ENCODE results near the gene C6orf89. TPM values are rescaled to one million over a fixed set of nuclear protein-coding genes. Genes with fewer than 3 reads are reported as not detected.
"Not testable (repeated sequence)": the region's sequence is repeated elsewhere in the genome, so short reads cannot be mapped to it uniquely, and the experiment has no call there.

The C6orf89 gene
- total RNA-seq, 8 experiments from 2014 or later, result 22.2 to 55.6 (median 34.5) TPM

- in situ Hi-C loops (cut with MboI; ENCODE audit: low pct_unique_long_range_greater_than_20kb in 2 of 9, low sequenced_read_pairs in 9 of 9, unreplicated experiment in 9 of 9), result loop anchor here in 2 of 9 experiments (25.0 kb wide), 1 partner anchor 262 kb away; no protein-coding TSS in a partner anchor
- Histone ChIP-seq H3K4me1 (replicated peaks in 1 of 2) (peaks cover 8 to 14% of the 10 kb centered on the region in 2 donors), H3K4me3 (peak overlapping the region; percentile 76 to 99 (median 89)), H3K27ac (peak overlapping the region; percentile 97)
- 0 to 14% (median 6%) methylated on average over 2 to 9 of the region's 11 CpGs for WGBS, 10 experiments
- no peak for ATAC-seq (replicated peaks in 6 of 8)
Measured at GRCh38 chr6:36873612-36874442, 11.9 kb upstream of the C6orf89 start.

DNA sequence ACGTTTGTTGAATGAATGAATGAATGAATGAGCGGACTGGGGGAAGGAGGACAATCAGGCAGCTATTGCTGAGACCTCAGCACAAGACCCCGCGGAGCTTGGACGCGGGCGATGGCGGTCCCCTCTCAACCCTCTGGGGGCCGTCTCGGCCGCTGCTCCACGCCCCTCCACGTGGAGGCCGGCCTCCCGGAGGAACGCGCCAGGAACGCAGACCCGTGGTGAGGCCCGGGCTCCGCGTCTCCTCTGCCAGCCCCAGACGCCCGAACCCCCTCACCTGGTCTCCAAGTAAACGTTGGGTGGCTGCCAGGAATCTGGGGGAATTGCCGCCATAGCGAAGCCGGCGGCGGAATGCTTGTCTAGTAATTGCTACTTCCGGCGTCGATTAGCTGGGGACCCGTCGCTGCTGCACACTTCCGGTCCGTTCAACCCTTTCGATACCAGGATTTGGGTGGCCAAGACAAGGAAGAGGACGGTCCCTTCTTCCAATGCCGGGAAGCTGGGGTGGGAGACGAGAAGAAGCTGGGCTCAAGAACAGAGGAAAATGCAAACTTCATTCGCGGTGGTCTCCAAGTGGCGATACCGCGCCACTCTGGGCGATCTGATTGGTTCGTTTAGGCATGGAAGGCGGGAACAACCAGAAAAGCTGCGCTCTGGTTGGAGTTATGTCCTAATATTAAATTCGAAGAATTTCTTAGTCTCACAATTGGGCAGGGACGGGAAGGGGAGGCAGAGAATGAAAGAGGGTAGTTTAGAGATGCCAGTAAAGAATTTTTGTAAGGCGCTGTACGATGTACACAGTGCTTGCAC lies 11.1 kb upstream of the C6orf89 start, which contains the start of gene PPIL1:
Gene PPIL1, minus strand, starts transcription at position 361 of the 807 bp plus-strand sequence. Its CDS starts 31 bp downstream, at position 330.
- Histone ChIP-seq H3K27ac (peak within 1 kb of the TSS; percentile 97), H3K4me1 (replicated peaks in 1 of 2) (peaks cover 8 to 14% of the 10 kb centered on the region in 2 donors), H3K4me3 (peak within 1 kb of the TSS; percentile 76 to 99 (median 89))
- WGBS, 10 experiments, result 0 to 2% (median 0%) methylated on average over 3 to 33 of the region's 54 CpGs; no CpG with 5 or more reads in 1 of the 10 experiments
- peak; percentile 91 to 93 (median 92) for ATAC-seq (replicated peaks in 6 of 8)
- in situ Hi-C loops (cut with MboI; ENCODE audit: low pct_unique_long_range_greater_than_20kb in 2 of 9, low sequenced_read_pairs in 9 of 9, unreplicated experiment in 9 of 9), result loop anchor here in 6 of 9 experiments (25.0 kb wide), 5 partner anchors 113 to 338 kb away; partner anchors contain the start of genes FGD2 (in 3 of the 6), MTCH1 (in 1 of the 6) and PIM1 (in 1 of the 6)

GRCh38 chr6:36875250-36875633 lies 10.5 kb upstream of the C6orf89 start:
- no peak for ATAC-seq (replicated peaks in 6 of 8)
- peak overlapping the region; percentile 97 for H3K27ac ChIP-seq
- peaks cover 8 to 14% of the 10 kb centered on the region in 2 donors for H3K4me1 ChIP-seq (replicated peaks in 1 of 2)
- in situ Hi-C loops (cut with MboI; ENCODE audit: low pct_unique_long_range_greater_than_20kb in 2 of 9, low sequenced_read_pairs in 9 of 9, unreplicated experiment in 9 of 9), result loop anchor here in 6 of 9 experiments (25.0 kb wide), 4 partner anchors 112 to 337 kb away; partner anchors contain the start of genes FGD2 (in 3 of the 6), MTCH1 (in 1 of the 6) and PIM1 (in 1 of the 6)
- 11 to 54% (median 46%) methylated on average over 4 to 6 of the region's 6 CpGs; no CpG with 5 or more reads in 1 of the 10 experiments for WGBS, 10 experiments
- peak overlapping the region; percentile 76 to 99 (median 89) for H3K4me3 ChIP-seq

DNA sequence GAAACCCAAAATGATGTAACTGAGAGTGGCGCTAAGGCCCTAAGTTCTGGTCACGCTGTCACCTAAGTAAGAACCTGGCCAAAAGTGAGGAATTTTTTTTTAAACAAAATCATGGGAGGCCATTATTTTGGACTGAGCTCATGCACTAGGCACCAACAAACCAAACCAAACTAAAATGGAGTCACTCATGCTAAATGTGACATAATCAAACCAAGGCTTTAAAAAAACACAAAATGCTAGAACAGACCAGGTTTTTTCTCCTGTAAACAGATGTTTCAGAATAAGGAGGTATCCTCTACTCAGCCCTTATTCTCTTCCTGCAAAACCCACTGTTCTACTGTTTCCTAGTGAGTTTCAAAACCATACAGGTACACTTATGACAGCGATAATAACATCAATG lies 1.1 kb upstream of the C6orf89 start:
- H3K27ac ChIP-seq, result no peak overlapping the region
- no peak overlapping the region for H3K4me3 ChIP-seq
- H3K4me1 ChIP-seq (replicated peaks in 1 of 2), result peaks cover 3 to 15% of the 10 kb centered on the region in 2 donors
- in situ Hi-C loops (cut with MboI; ENCODE audit: low pct_unique_long_range_greater_than_20kb in 2 of 9, low sequenced_read_pairs in 9 of 9, unreplicated experiment in 9 of 9), result loop anchor here in 6 of 9 experiments (25.0 kb wide), 4 partner anchors 103 to 328 kb away; partner anchors contain the start of genes FGD2 (in 3 of the 6), MTCH1 (in 1 of the 6) and PIM1 (in 1 of the 6)
- no peak for ATAC-seq (replicated peaks in 6 of 8)
- WGBS, 10 experiments, result 83 to 100% (median 99%) methylated on average over 1 to 3 of the region's 3 CpGs

- ATAC-seq (replicated peaks in 6 of 8), result peak in 1 of 8 experiments; percentile 13
- WGBS, 10 experiments, result 6 to 60% (median 36%) methylated on average over 1 to 10 of the region's 10 CpGs; no CpG with 5 or more reads in 1 of the 10 experiments
- Histone ChIP-seq H3K27ac (peak overlapping the region; percentile 39 to 71), H3K4me1 (replicated peaks in 1 of 2) (peaks cover 3 to 15% of the 10 kb centered on the region in 2 donors), H3K4me3 (peak overlapping the region; percentile 40 to 62 (median 51))
- in situ Hi-C loops (cut with MboI; ENCODE audit: low pct_unique_long_range_greater_than_20kb in 2 of 9, low sequenced_read_pairs in 9 of 9, unreplicated experiment in 9 of 9), result loop anchor here in 6 of 9 experiments (25.0 kb wide), 4 partner anchors 100 to 325 kb away; partner anchors contain the start of genes FGD2 (in 3 of the 6), MTCH1 (in 1 of the 6) and PIM1 (in 1 of the 6)
Measured at GRCh38 chr6:36886950-36887618, 1.3 kb downstream of the C6orf89 start.

GRCh38 chr6:36888115-36888643 lies 2.4 kb downstream of the C6orf89 start:
- ATAC-seq (replicated peaks in 6 of 8), result no peak
- in situ Hi-C loops (cut with MboI; ENCODE audit: low pct_unique_long_range_greater_than_20kb in 2 of 9, low sequenced_read_pairs in 9 of 9, unreplicated experiment in 9 of 9), result loop anchor here in 6 of 9 experiments (25.0 kb wide), 4 partner anchors 99 to 324 kb away; partner anchors contain the start of genes FGD2 (in 3 of the 6), MTCH1 (in 1 of the 6) and PIM1 (in 1 of the 6)
- Histone ChIP-seq H3K4me3 (no peak overlapping the region), H3K27ac (no peak overlapping the region), H3K4me1 (replicated peaks in 1 of 2) (peaks cover 3 to 15% of the 10 kb centered on the region in 2 donors)
- 40 to 100% (median 91%) methylated on average over 1 to 7 of the region's 7 CpGs; no CpG with 5 or more reads in 2 of the 10 experiments for WGBS, 10 experiments

- no peak for ATAC-seq (replicated peaks in 6 of 8)
- WGBS, 10 experiments, result 48 to 85% (median 71%) methylated on average over 4 to 6 of the region's 6 CpGs
- peaks cover 3 to 15% of the 10 kb centered on the region in 2 donors for H3K4me1 ChIP-seq (replicated peaks in 1 of 2)
- H3K4me3 ChIP-seq, result no peak overlapping the region
- H3K27ac ChIP-seq, result no peak overlapping the region
- in situ Hi-C loops (cut with MboI; ENCODE audit: low pct_unique_long_range_greater_than_20kb in 2 of 9, low sequenced_read_pairs in 9 of 9, unreplicated experiment in 9 of 9), result loop anchor here in 6 of 9 experiments (25.0 kb wide), 4 partner anchors 98 to 323 kb away; partner anchors contain the start of genes FGD2 (in 3 of the 6), MTCH1 (in 1 of the 6) and PIM1 (in 1 of the 6)
Measured at GRCh38 chr6:36888654-36889481, 3.1 kb downstream of the C6orf89 start.

DNA sequence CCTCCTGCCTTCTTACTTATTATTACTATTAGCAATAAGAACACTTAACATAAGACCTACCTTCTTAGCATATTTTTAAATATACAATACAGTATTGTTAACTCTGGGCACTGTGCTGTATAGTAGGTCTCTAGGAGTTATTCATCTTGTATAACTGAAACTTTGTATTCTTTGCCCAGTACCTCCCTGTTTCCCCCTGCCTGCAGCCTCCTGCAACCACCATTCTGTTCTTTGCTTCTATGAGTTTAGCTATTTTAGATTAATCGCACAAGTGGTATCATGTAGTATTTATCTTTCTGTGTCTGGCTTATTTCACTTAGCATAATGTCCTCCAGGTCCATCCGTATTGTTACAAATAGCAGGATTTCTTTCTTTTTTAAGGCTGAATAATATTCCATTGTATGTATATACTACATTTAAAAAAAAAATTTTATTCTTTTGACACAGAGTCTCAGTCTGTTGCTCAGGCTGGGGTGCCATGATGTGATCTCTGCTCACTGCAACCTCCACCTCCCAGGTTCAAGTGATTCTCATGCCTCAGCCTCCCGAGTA lies 4.4 kb downstream of the C6orf89 start:
- no peak for ATAC-seq (replicated peaks in 6 of 8)
- H3K27ac ChIP-seq, result no peak overlapping the region
- 95 to 100% (median 100%) methylated on average over 1 to 3 of the region's 3 CpGs for WGBS, 10 experiments
- in situ Hi-C loops (cut with MboI; ENCODE audit: low pct_unique_long_range_greater_than_20kb in 2 of 9, low sequenced_read_pairs in 9 of 9, unreplicated experiment in 9 of 9), result loop anchor here in 6 of 9 experiments (25.0 kb wide), 4 partner anchors 97 to 322 kb away; partner anchors contain the start of genes FGD2 (in 3 of the 6), MTCH1 (in 1 of the 6) and PIM1 (in 1 of the 6)
- H3K4me1 ChIP-seq (replicated peaks in 1 of 2), result peaks cover 3 to 15% of the 10 kb centered on the region in 2 donors
- H3K4me3 ChIP-seq, result no peak overlapping the region

- not testable (repeated sequence) for H3K27ac ChIP-seq; H3K4me3 ChIP-seq; ATAC-seq (replicated peaks in 6 of 8)
- 100% methylated on average over 1 of the region's 2 CpGs; no CpG with 5 or more reads in 7 of the 10 experiments for WGBS, 10 experiments
- peaks cover 0 to 11% of the 10 kb centered on the region in 2 donors for H3K4me1 ChIP-seq (replicated peaks in 1 of 2)
- in situ Hi-C loops (cut with MboI; ENCODE audit: low pct_unique_long_range_greater_than_20kb in 2 of 9, low sequenced_read_pairs in 9 of 9, unreplicated experiment in 9 of 9), result loop anchor here in 6 of 9 experiments (25.0 kb wide), 4 partner anchors 96 to 321 kb away; partner anchors contain the start of genes FGD2 (in 3 of the 6), MTCH1 (in 1 of the 6) and PIM1 (in 1 of the 6)
Measured at GRCh38 chr6:36891153-36891552, 5.4 kb downstream of the C6orf89 start.

Measured in motor neuron (in vitro differentiated cells).